ENCODE data around the gene INPP5F. TPM values are rescaled to one million over a fixed set of nuclear protein-coding genes. Genes with fewer than 3 reads are reported as not detected.
A peak's percentile ranks its signal among the peaks of the same experiment; 100 is the strongest.

The INPP5F gene
- total RNA-seq, 4 donors from 2014 or later, result 17.1 to 26.9 (median 24.0) TPM

DNA sequence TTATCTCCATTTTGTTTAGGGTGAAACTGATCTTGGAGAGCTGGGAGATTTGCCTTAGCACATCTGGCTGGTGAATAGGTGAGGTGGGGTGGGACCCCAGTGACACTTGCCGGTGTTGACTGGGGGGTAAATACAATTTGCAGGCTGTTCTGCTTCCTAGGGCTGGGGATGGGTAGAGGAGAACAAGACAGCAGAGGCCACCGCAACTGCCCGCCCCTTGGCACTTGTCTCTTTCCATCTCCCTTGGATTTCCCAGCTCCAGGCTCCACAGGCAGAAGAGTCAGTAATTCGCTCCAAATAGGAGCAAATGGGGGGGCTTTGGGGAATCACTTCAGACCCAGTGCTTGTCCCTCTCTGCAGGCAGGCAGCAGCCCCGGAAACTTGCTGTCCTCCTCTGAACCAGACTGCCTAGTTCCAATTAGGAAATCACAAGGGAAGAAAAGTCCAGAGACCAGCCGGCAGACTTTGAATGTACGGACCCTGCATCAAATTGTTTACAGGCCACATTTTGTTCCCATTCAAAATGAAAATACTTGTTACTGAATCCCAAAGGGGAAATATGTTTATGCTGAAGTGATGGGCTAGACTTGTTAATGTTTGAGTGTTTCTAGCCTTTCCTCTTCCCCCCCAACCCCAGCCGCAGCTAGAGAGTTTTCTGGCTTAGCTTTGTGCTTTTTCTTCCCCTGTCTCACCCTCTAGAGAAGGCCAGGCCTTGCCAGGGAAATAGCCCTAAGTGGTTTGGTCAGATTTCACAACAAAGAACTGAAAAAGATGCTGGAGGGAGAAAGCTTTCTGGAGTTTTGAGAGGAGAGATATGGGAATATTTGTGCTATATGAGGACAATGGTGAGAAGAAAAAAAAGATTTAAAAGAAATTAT, 10.0 kb upstream of the INPP5F start:
- WGBS, 2 donors (ENCODE audit: low coverage in 1 of 2), result 31 to 60% methylated on average over 1 to 6 of the region's 8 CpGs
- Histone ChIP-seq H3K4me3 (no peak overlapping the region), H3K27me3 (no peaks in the 10 kb centered on the region), H3K36me3 (no peaks in the 10 kb centered on the region), H3K9me3 (no peaks in the 10 kb centered on the region), H3K27ac (peak overlapping the region in 3 of 4 donors; percentile 14 to 37 (median 24)), H3K4me1 (no peaks in the 10 kb centered on the region)
- TF ChIP-seq EP300 (IDR thresholded peaks at IDR 0.05) (no peak), POLR2A (IDR thresholded peaks at IDR 0.05) (no peak), CTCF (IDR thresholded peaks at IDR 0.05) (no peak)
- no peak for ATAC-seq

DNA sequence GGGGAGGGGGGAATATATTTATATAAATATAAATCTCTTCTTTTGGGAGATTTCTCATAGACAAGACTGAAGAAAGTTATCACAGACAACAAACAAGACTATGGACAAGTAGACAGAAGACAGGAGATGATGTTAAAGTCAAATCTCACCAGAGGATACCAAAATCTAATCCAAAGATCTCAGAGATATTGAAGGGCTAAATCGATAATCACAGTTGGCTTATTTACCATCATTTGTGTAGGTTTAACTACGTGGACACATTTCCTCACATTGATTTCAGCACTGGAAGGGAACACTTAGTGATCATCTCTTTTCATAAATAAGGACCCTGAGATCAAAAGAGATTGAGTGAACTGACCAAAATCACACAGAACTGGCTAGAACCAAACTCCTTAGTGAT, 2.7 kb upstream of the INPP5F start:
- TF ChIP-seq POLR2A (IDR thresholded peaks at IDR 0.05) (no peak), POLR2AphosphoS5 (IDR thresholded peaks at IDR 0.05) (no peak), EP300 (IDR thresholded peaks at IDR 0.05) (no peak), CTCF (IDR thresholded peaks at IDR 0.05) (no peak)
- ATAC-seq, result no peak
- Histone ChIP-seq H3K9me3 (no peaks in the 10 kb centered on the region), H3K4me3 (no peak overlapping the region), H3K27ac (no peak overlapping the region), H3K27me3 (no peaks in the 10 kb centered on the region), H3K4me1 (peaks cover 0 to 34% (median 22%) of the 10 kb centered on the region in 3 donors), H3K36me3 (no peaks in the 10 kb centered on the region)
- WGBS, 2 donors (ENCODE audit: low coverage in 1 of 2), result 89 to 100% methylated on average over 2 of the region's 2 CpGs

- 76 to 96% methylated on average over 2 to 3 of the region's 3 CpGs for WGBS, 2 donors (ENCODE audit: low coverage in 1 of 2)
- Histone ChIP-seq H3K4me1 (peaks cover 0 to 38% (median 22%) of the 10 kb centered on the region in 3 donors), H3K27me3 (no peaks in the 10 kb centered on the region), H3K27ac (no peak overlapping the region), H3K36me3 (no peaks in the 10 kb centered on the region), H3K4me3 (no peak overlapping the region), H3K9me3 (no peaks in the 10 kb centered on the region)
- TF ChIP-seq EP300 (IDR thresholded peaks at IDR 0.05) (no peak), POLR2A (IDR thresholded peaks at IDR 0.05) (no peak), CTCF (IDR thresholded peaks at IDR 0.05) (no peak), POLR2AphosphoS5 (IDR thresholded peaks at IDR 0.05) (no peak)
- no peak for ATAC-seq
Measured at GRCh38 chr10:119723624-119724023, 2.2 kb upstream of the INPP5F start.

DNA sequence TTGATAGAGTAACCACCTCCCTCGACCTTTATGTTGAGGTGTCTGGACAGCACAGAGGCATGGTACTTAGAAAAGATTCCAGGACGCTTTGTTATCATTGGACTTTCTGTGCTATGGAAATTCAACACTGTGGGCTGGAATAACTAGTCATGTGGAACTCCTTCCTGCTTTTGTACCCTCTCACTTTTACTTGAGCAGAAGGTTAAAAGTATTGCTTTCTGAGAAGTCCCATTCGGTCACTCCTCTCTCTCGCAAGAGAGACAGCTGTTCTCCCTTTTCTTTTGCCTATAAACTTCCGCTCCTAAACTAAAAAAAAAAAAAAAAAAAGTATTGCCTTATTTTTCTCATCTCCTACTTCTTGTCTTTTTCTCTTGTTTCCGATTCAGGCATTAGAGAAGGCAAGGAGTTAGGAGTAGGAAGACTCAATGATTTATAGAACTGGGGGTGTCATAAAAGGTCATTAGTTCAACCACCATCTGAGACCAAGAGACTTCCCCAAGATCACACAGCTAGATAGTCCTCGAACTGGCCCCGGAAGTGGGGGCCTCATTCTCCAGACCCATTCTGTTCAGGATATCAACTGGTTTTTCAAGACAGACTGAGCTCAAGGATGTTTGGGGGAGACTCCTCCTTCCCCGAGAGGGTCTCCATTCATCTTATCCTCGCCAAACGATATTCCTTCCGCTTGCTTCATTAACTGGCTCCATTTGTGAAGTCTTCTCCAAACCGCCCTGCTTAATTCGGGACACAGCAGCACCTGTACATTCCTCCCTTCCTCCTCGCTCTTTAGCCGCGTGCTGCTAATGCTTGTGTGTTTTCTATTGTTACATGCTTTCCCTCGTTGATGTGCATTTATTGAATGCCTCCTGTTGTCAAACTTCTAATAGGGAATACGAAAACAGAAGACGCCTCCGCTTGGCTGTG, 995 bp upstream of the INPP5F start:
- Histone ChIP-seq H3K27ac (peak overlapping the region; percentile 70 to 96 (median 94)), H3K36me3 (no peaks in the 10 kb centered on the region), H3K4me1 (peaks cover 0 to 45% (median 22%) of the 10 kb centered on the region in 3 donors), H3K9me3 (no peaks in the 10 kb centered on the region), H3K4me3 (peak overlapping the region; percentile 53 to 96), H3K27me3 (no peaks in the 10 kb centered on the region)
- TF ChIP-seq POLR2A (IDR thresholded peaks at IDR 0.05) (no peak), CTCF (IDR thresholded peaks at IDR 0.05) (no peak)
- no peak for ATAC-seq
- 33 to 35% methylated on average over 16 to 18 of the region's 21 CpGs for WGBS, 2 donors (ENCODE audit: low coverage in 1 of 2)

Measured in gastroesophageal sphincter (tissue), 4 donors.